ENCODE results near the gene MYO1E.

MYO1E gene

DNA sequence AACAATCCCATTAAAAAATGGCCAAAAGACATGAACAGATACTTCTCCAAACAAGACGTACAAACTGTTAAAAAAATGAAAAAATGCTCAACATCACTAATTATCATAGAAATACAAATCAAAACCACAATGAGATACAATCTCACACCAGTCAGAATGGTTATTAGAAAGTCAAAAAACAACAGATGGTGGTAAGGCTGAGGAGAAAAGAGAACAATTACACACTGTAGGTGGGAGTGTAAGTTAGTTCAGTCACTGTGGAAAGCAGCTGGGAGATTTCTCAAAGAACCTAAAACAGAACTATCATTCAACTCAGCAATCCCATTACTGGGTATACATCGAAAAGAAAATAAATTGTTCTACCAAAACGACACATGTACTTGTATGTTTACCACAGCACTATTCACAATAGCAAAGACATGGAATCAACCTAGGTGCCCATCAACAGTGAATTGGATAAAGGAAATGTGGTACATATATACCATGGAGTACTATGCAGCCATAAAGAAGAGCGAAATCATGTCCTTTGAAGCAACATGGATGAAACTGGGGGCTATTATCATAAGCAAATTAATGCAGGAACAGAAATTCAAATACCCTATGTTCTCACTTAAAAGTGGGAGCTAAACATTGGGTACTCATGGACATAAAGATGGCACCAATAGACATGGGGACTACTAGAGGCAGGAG, 51.5 kb downstream of the MYO1E start:
- no peak for DNase-seq (ENCODE audit: extremely low read depth in 1 of 2, low read depth in 1 of 2)

DNA sequence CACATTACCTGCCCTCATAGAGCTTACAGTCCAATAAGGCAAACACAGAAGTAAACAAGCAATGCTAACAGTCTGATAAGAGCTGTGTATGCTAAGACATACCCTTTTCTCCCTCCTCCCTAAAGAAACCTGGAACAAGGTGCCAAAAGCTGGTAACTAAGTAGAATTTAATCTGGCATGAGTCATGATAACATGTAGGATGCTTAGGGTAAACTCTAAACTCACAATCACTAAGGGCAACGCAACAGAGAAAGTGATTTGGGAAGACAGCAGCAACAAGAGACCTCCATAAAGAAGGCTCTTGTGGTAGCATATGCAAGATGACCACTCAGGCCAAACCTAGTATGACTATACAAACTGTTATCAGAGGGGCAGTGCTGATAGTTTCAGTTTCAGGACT, 55.5 kb downstream of the MYO1E start:
- DNase-seq (ENCODE audit: extremely low read depth in 1 of 2, low read depth in 1 of 2), result no peak

DNA sequence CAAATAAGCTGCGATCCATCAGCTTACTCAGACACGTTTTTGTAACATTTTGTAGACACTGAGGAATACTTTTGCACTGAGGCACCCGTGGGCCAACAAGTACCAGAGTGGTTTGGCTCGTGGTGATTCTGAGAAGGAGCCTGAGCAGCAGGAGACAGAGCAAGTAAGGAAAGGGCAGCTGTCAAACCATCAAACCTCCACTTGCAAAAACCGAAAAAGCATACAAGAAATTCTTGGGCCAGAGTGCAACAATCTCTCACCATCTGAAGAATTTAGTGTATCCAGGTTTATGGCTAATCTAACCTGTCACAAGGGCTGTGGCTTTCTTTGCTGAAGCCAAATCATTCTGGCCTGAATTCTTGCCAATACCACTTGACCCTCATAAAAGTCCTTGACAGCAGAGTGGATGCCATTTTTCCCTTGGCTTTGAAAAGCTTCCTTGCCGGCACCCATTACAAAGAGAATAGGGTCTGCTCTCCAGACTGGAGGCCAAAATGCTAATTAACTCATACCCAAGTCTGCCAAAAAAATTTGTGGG, 56.7 kb downstream of the MYO1E start:
- DNase-seq (ENCODE audit: extremely low read depth in 1 of 2, low read depth in 1 of 2), result no peak

DNA sequence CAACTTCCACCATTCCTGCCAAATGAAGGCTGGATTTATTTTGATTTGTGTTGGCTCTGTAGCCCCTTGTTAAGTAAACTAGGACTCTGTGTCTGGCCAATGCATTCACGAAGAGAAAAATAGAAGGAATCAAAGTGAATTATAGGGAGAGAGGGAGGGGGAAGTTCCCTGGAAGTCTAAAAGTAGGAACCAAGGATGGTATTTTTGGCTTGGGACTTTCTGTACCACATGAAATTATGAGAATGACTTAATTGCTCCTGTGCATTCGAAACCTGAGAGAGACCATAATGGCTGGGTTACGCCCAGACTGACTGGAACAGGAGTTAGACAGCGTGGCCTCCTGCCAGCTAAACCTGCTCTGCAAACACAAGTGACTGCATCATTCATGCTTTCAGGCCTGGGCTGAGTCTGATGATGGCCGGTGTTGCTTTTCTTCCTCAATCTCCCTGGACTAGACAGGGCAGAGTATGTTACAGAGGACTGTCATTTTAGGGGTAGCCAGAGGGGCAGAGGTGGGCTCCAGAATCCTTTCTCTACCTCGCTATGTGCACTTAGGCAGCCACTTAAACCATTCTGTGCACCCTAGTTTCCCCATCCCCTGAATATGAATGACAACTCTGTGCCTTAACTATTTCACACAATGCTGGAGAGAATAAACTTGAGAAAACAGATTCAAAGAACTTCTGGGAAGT, 58.9 kb downstream of the MYO1E start:
- DNase-seq (ENCODE audit: extremely low read depth in 1 of 2, low read depth in 1 of 2), result no peak

DNA sequence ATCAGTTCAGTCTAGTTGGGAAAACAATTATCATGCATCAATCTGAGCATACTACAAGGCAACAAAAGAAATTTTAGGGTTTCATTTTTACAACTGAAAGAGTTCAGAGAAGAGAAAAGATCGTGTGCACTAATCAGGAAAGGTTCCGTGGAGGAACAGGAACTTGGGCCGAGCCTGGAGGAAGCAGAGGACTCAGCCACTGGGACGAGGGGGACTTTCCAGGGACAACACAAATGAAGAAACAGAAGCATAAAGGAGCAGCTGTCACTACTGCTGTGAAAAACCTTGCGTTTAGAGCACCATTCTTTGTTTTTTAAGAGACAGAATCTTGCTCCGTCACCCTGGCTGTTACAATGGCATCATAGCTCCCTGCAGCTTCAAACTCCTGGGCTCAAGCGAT, 60.5 kb downstream of the MYO1E start:
- DNase-seq (ENCODE audit: extremely low read depth in 1 of 2, low read depth in 1 of 2), result no peak

DNA sequence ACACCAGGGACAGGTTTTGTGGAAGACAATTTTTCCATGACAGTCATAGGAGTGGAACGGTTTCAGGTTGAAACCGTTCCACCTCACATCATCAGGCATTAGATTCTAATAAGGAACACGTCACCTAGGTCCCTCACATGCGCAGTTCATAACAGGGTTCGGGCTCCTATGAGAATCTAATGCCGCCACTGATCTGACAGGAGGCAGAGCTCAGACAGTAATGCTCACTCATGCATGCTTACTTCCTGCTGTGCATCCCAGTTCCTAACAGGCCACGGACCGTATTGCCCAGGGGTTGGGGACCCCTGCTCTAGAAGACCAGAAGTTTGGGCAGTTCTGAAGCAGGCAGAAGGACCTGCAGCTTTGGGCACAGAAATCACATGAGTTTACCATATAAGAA, 61.5 kb downstream of the MYO1E start:
- no peak for DNase-seq (ENCODE audit: extremely low read depth in 1 of 2, low read depth in 1 of 2)

DNA sequence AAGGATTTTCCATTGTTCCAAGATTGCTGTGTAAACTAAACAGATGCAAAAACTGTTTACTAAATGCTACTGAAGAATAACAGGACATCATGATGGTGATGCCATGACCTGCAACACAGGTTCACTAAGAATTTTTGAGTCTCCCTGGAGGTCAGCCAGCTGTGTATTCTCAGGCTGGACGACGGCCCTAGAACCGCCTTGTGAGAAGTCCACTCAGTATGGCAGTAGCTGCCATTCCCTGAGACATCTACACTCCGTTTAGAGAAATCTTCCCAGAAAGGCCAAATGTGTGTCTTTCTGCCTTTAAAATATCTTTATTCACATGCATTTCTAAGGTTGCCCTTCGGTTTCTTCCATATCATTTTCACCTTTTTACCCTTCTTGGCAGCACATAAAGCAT, 63.3 kb downstream of the MYO1E start:
- DNase-seq (ENCODE audit: extremely low read depth in 1 of 2, low read depth in 1 of 2), result no peak

DNA sequence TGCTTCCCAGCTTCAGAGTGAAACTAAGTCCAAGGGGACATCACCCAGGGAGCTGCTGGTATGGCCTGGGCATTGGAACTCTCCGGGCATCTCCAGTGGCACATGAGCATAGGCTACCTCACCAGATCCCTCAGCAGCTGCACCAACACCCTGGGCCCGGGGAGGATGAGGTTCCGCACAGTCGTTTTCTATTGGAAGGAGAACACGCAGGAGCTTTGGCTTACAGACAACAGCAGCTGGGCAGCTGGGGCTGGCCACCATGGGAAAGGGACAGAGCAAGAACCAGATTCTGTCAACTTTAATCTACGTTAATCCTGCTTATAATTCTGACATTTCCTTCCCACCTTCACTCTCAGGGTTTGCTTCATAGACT, 65.5 kb downstream of the MYO1E start:
- DNase-seq (ENCODE audit: extremely low read depth in 1 of 2, low read depth in 1 of 2), result no peak

DNA sequence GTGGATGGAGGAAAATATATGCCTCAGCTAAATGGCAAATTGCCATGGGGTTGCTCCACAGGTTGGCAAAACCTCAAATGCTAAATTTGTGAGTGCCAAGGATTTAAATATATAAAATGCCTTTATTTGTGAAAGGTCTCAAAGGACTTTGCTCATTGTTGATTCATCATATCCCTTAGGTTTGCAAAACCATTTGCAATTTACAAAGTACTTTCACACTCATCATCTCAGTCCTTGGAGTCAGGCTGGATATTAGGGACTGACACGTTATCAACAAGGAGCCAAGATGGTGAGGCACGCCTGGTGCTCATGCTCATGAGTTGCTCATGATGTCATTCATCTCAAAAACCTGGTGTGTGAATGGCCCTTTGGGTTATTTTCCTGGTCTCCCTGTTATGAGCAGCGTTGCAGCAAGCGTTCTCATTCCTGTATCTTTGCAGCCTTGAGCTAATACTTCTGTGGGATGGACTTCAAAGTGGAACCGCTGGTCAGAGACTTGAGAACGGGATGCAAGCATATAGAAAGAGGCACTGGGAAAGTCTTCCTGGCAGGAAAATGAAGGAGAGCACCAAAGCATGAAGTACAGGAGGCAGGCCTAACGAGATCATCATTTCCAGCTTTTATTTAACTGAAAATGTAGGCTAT, 66.0 kb downstream of the MYO1E start:
- DNase-seq (ENCODE audit: extremely low read depth in 1 of 2, low read depth in 1 of 2), result no peak

DNA sequence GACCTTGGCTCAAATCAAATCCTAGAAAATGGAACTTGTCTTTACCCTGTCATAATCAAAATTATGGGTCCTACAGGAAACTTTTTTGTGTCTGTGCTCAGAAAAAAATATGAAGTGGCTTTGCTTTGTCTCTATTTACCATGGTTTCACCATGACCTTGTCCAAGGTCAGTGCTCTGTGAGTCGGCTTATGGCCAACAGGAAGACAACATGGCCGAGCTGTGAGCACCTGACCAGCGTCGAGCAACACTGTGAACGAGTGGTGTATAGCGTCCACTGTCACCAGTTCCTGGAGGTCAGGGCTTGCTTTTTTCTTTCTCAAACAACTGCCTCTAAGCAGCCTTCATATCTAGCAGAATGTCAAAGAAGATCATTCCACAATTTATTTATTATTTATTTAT, 67.9 kb downstream of the MYO1E start:
- DNase-seq (ENCODE audit: extremely low read depth in 1 of 2, low read depth in 1 of 2), result no peak

DNA sequence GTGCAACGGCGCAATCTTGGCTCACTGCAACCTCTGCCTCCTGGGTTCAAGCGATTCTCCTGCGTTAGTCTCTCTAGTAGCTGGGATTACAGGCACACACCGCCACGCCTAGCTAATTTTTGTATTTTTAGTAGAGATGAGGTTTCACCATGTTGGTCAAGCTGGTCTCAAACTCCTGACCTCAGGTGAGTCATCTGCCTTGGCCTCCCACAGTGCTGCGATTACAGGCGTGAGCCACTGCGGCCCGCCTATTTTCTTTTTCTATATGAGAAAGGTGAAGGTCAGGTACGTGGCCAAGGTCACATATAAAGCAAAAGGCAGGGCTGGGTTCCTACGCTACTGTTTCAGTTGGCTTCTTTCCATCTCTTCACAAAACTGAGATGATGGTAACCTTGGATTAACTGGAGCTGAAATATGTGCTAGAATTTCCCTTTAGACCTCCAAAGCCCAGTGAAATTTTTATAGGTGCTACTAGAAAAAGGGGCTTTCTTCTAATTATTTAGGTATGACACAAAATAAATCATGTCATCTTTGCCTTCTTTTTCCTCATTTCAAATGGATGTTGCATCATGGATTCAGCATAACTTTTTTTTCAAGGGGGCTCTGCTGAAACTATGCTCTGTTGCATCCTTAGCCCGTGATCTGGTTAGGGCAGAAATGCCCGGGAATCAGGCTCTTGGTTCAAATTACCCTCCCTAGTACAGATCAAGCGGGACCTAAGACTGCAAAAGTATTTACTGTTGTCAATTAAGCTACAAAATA, 68.5 kb downstream of the MYO1E start:
- no peak for DNase-seq (ENCODE audit: extremely low read depth in 1 of 2, low read depth in 1 of 2)

DNA sequence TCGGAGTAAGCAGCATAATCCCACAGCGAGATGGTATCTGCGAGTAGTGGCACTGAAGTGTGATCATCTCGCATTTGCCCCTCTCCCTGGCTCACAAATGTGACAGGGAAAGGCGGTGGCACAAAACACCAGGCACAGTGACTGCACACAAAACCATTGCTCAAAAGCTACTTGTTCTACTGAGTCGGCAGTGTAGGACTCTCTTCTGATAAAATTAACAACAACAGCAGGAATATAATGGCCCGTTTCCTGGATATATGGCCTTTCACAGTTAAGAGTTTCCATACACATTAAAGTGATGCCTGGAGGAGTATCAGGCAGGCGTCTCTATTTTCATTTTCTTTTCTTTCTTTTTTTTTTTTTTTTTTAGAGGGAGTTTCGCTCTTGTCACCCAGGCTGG, 69.0 kb downstream of the MYO1E start:
- DNase-seq (ENCODE audit: extremely low read depth in 1 of 2, low read depth in 1 of 2), result no peak

DNA sequence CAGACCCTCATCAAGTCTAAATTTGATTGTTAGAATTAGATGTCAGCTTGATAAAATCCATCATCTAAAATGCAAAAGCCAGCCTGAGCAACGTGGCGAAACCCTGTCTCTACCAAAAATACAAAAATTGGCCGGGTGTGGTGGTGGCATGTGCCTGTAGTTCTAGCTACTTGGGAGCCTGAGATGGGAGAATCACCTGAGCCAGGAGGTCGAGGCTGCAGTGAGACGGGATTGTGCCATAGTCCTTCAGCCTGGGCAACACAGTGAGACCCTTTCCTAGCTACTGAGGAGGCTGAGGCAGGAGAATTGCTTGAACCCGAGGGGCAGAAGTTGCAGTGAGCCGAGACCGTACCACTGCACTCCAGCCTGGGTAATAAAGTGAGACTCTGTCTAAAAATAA, 69.5 kb downstream of the MYO1E start:
- no peak for DNase-seq (ENCODE audit: extremely low read depth in 1 of 2, low read depth in 1 of 2)

DNA sequence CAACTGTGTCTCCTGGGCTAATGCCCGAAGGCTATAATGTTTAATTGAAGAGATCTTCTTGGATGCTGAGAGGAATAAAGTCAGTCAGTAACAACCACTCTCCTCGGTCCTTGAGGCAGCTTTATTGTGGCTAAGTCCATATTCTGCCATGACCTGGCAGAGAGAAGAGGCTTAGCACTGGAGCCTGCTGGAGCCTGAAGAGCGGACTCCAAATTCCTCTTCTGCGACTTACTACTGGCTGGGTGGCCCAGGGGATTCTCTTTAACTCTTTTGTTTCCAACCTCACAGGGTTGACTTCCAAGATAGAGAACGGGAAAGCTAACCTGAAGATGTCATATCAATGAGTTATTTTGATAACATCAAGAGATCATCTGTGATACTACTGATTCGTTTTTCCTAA, 71.1 kb downstream of the MYO1E start:
- no peak for DNase-seq (ENCODE audit: extremely low read depth in 1 of 2, low read depth in 1 of 2)

DNA sequence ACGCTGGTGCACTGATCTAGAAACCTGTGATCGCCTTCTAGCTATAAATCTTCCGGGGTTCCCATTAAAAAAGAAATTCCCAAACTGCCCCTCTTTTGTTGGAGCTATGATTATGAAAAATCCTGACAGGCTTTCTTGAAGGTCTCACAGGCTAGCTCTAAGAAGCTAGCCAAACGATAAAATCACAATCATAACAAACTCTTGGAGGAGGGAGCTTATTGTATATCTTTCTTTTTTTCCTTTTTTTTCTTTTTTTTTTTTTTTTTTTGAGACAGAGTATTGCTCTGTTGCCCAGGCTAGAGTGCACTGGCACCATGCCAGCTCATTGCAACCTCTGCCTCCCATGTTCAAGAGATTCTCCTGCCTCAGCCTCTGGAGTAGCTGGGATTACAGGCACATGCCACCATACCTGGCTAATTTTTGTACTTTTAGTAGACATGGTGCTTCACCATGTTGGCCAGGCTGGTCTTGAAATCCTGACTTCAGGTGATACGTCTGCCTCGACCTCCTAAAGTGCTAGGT, 72.0 kb downstream of the MYO1E start:
- DNase-seq (ENCODE audit: extremely low read depth in 1 of 2, low read depth in 1 of 2), result no peak

DNA sequence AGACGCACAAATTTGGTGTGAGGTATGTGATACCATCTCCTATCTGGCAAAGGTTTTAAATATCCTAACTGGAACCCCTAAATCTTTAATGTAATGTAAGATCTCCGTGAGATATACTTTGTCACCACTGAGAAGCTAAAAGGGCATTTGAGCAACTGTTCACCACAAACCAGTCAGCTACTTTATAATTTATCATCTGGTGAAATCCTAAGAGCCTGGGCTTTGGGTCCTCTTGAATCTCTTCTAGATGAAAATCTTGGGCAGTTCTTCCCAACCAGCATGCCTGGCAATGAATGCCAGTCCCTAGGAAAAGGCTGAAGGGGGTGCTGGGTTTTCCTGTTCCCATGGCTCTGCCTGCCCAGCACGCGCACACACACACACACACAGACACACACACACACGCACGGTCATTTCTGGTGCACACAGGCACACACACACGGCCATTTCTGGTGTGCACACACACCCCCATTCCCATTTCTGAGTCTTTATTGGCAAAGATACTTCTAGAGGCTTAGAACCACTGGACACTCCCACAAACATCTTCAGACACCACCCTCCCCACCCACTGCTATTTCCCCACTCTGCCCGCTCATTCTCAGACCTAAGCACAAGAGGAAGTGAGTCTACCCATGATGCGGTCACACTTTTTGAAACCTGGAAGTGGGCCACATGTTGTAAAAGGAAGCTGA, 72.6 kb downstream of the MYO1E start:
- DNase-seq (ENCODE audit: extremely low read depth in 1 of 2, low read depth in 1 of 2), result peak; percentile 25 to 33

DNA sequence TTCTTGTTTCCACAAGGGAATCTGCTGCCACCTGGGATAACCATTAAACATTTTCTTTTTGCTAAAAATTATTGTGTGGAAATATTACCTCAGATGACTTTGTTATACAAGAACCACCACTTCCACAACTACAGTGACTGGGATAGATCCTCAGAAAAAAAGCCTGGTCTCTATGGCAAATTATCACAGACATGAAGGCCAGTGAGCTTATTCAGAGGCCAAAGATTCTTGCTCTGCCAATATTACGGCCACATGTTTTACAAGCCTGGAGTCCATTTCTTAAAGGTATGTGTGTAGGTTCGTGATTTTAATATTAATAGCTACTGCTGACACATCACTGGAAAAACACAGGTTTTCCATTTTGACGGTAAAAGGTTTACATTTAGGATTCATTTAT, 73.8 kb downstream of the MYO1E start:
- DNase-seq (ENCODE audit: extremely low read depth in 1 of 2, low read depth in 1 of 2), result no peak

DNA sequence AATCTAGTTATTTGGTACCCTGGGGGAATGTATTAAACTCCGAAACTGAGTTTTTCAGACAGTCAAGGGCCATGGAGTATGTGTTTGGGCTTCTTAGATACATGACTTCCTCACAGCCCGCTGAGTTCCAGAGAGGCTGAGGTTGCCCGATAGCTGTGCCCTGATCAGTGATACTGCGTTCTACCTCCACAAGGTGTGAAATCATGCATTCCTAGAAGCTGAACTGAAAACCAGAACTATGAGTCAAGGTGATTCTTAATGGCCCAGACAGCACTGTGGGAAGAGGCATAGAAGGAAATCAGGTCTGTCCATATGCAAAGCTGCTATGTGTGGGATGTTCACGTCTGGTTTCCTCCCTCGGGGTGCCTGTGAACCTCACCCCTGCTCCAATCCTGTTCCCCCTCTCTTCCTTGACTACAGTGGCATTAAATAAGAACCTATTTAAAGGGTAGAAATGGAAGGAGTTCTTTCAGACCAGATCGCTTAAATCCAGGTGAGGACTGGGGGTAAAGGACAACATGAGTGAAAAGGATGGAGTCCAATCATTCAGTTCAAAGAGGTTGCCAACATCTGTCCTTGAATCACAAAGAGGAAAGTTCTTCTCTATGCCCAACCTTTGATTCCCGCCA, 74.3 kb downstream of the MYO1E start:
- no peak for DNase-seq (ENCODE audit: extremely low read depth in 1 of 2, low read depth in 1 of 2)

DNA sequence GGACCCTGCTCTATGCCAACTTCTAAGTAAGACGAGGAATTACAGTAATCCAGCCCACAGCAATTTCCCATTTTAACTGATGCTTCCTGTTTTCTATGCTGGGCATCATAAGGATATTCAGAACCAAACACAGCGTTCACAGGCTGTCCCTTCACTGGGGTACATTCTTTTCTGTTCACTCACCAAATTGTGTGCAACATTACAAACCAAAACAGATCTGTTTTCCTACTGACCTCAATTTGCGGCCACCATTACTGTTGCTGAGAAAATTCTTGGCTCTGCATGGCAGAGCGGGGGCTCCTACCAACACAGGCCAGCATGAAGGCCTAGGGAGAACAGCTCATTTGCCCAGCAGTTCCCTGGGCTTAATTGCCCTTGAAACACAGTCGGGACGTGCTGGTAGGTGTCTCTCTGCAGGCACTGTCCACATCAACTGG, 76.5 kb downstream of the MYO1E start:
- DNase-seq (ENCODE audit: extremely low read depth in 1 of 2, low read depth in 1 of 2), result no peak

Data from activated CD8-positive, alpha-beta memory T cell treated with anti-CD3 and anti-CD28 coated beads for 1 hour (primary cell).